Measurements from ENCODE around the gene KLRF2. TPM values are rescaled to one million over a fixed set of nuclear protein-coding genes. Genes with fewer than 3 reads are reported as not detected.

KLRF2 gene
- total RNA-seq, 4 donors from 2014 or later = not detected

DNA sequence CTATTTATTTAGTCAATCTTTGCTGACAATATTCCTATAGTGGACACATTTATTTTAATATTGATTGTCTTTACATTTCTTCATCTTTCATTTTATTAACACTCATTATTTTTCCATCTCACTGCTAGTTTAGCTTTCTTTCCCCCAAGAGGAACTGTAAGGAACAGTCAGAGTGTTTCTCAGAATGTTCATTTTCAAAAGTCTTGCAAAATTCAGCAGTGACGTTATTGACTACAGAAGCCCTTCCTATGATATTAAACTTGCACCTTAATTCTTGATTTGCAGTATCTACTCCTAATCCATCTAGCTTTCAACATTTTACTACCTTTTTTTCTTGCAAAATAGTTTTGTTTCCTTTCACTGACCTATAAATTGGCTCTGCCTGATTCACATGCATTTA, 25.1 kb upstream of the KLRF2 start:
- TF ChIP-seq POLR2A (IDR thresholded peaks at IDR 0.05) = no peak
- TF ChIP-seq, protein P1, sequence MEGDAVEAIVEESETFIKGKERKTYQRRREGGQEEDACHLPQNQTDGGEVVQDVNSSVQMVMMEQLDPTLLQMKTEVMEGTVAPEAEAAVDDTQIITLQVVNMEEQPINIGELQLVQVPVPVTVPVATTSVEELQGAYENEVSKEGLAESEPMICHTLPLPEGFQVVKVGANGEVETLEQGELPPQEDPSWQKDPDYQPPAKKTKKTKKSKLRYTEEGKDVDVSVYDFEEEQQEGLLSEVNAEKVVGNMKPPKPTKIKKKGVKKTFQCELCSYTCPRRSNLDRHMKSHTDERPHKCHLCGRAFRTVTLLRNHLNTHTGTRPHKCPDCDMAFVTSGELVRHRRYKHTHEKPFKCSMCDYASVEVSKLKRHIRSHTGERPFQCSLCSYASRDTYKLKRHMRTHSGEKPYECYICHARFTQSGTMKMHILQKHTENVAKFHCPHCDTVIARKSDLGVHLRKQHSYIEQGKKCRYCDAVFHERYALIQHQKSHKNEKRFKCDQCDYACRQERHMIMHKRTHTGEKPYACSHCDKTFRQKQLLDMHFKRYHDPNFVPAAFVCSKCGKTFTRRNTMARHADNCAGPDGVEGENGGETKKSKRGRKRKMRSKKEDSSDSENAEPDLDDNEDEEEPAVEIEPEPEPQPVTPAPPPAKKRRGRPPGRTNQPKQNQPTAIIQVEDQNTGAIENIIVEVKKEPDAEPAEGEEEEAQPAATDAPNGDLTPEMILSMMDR (IDR thresholded peaks at IDR 0.05) = no peak
- 81 to 84% methylated on average over 1 of the region's 1 CpG for WGBS, 2 donors
- intact Hi-C loops (cut with DNase I; ENCODE audit: low total_unique reads) = no loop called here

DNA sequence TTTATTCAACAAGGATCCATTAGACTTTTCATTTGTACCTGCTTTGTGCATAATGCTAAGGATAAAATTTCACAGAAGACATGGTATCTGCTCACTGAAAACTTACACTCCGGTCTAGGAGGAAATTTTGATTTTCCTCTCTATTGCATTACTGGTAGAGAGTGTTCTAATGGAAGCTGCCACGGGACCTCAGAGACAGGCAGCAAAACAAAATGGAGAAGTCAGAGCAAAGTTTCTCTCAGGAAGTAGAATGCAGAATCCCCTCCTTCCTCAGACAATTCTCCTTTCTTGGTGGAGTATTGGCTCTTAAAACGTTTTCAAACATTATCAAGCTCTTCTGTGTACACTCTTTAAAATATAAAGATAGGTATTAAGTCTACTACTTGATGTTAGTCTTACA, 24.4 kb upstream of the KLRF2 start:
- intact Hi-C loops (cut with DNase I; ENCODE audit: low total_unique reads) = no loop called here
- TF ChIP-seq, protein P1 (IDR thresholded peaks at IDR 0.05) = no peak
- no peak for TF ChIP-seq POLR2A (IDR thresholded peaks at IDR 0.05)
- no peak for DNase-seq (ENCODE audit: low spot score in 2 of 2)
- no peak overlapping the region for H3K4me3 ChIP-seq (ENCODE audit: low read depth, poor library complexity, severe bottlenecking)
- WGBS, 2 donors = 62 to 70% methylated on average over 3 of the region's 3 CpGs

More for the DNA sequence above, 25.1 kb upstream of the KLRF2 start:
- DNase-seq (ENCODE audit: low spot score in 2 of 2) = no peak
- no peak overlapping the region for H3K4me3 ChIP-seq (ENCODE audit: low read depth, poor library complexity, severe bottlenecking)

DNA sequence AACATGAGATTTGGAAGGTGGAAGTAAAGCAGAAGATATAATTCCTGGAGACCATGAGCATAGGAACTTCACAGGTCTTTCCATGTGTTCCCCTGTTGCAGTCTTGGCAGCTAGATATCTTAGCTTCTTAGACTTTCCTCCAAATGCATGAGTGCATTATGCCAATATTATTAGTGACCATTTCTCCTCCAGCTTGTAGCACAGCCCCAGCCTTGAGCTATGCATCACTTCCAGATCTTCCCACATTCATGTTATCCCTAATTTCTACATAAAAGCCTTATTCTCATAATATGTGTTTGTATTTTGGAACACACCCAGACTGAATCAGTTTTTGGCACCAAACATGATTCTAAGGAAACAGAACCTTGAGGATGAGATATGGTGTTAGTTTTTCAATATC, 23.2 kb upstream of the KLRF2 start:
- TF ChIP-seq, protein P1 (IDR thresholded peaks at IDR 0.05) = no peak
- no peak for TF ChIP-seq POLR2A (IDR thresholded peaks at IDR 0.05)
- intact Hi-C loops (cut with DNase I; ENCODE audit: low total_unique reads) = no loop called here
- DNase-seq (ENCODE audit: low spot score in 2 of 2) = no peak
- no peak overlapping the region for H3K4me3 ChIP-seq (ENCODE audit: low read depth, poor library complexity, severe bottlenecking)

DNA sequence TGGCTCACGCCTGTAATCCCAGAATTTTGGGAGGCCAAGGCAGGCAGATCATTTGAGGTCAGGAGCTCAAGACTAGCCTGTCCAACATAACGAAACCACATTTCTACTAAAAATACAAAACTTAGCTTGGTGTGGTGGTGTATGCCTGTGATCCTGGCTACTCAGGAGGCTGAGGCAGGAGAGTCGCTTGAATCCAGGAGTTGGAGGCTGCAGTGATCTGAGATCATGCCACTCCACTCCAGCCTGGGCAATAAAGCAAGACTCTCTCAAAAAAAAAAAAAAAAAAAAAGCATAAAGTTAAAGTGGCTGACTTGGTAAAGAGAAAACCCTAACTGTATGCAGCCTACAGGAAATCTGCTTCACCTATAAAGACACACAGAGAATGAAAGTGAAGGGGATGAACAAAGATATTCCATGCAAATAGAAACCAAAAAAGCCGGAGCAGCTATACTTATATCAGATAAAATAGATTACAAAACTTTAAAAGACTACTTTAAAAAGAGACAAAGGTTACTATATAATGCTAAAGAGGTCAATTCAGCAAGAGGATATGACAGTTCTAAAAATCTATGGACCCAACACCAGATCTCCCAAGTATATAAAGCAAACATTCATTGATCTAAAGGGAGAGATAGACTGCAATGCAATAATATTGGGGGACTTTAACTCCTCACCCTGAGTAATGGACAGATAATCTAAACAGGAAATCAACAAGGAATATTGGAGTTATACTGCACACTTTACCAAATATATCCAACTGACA, 16.2 kb upstream of the KLRF2 start:
- H3K4me3 ChIP-seq (ENCODE audit: low read depth, poor library complexity, severe bottlenecking) = no peak overlapping the region
- 52 to 57% methylated on average over 4 of the region's 4 CpGs for WGBS, 2 donors
- TF ChIP-seq, protein P1 (IDR thresholded peaks at IDR 0.05) = no peak
- TF ChIP-seq POLR2A (IDR thresholded peaks at IDR 0.05) = no peak
- intact Hi-C loops (cut with DNase I; ENCODE audit: low total_unique reads) = no loop called here
- DNase-seq (ENCODE audit: low spot score in 2 of 2) = no peak

DNA sequence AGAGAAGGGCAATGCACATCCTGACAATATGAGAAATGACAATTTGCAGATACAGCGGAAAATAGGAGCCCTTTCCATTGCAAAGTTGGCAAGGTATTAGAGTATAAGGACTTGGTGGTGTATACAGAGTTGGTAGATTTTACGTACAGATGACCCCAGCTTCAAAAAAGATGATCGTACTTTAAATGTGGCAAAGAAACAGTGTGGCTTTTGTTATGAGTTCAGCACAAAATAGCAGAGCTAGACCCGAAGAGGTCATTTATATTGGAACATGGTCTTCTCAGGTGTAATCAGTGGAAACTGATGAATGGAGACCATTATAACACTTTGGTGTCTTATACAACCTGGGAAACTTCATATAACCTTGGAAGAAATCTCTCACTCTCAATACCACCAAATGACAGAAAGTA, 14.4 kb upstream of the KLRF2 start:
- WGBS, 2 donors = 33 to 34% methylated on average over 4 of the region's 4 CpGs
- DNase-seq (ENCODE audit: low spot score in 2 of 2) = no peak
- intact Hi-C loops (cut with DNase I; ENCODE audit: low total_unique reads) = no loop called here
- peak overlapping the region; percentile 10 for H3K4me3 ChIP-seq (ENCODE audit: low read depth, poor library complexity, severe bottlenecking)
- TF ChIP-seq, protein P1 (IDR thresholded peaks at IDR 0.05) = no peak
- TF ChIP-seq POLR2A (IDR thresholded peaks at IDR 0.05) = no peak

DNA sequence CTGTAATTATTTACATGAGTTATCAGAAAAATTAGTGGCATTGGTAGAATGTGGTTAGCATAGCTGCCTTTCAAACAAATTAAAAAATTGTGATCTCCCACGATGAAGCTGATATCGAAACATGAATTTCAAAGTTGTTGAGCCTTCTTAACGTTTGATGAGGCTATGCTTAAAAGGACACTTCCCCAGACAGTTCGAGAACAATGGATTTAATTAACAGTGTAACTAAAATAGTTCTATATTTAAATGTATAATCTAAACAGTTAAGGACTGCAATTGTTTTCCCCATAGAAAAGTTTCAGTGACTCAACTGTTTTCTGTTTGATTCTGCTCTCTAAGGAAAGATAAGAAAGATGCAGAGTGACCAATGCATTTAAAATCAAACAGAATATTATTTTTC, 13.8 kb upstream of the KLRF2 start:
- TF ChIP-seq POLR2A (IDR thresholded peaks at IDR 0.05) = no peak
- TF ChIP-seq, protein P1 (IDR thresholded peaks at IDR 0.05) = no peak
- 15 to 18% methylated on average over 4 of the region's 4 CpGs for WGBS, 2 donors
- no peak overlapping the region for H3K4me3 ChIP-seq (ENCODE audit: low read depth, poor library complexity, severe bottlenecking)
- intact Hi-C loops (cut with DNase I; ENCODE audit: low total_unique reads) = no loop called here
- DNase-seq (ENCODE audit: low spot score in 2 of 2) = no peak

All from lower leg skin (tissue), 4 donors.